HG03520 (cell line): ENCODE data around the gene NNT.
"Not testable (repeated sequence)": the region's sequence is repeated elsewhere in the genome, so short reads cannot be mapped to it uniquely, and the experiment has no call there.

ENCODE experiments used
- ATAC-seq: cut with Tn5 transposase; IDR thresholded peaks from one replicate; pipeline ENCODE4 v1.9.1; 2021; ENCODE audit warnings: mild to moderate bottlenecking, moderate library complexity; ENCODE audit not compliant: unreplicated experiment

Gene NNT

GRCh38 chr5:43582082-43583005 is 20.6 kb upstream of the NNT start:
- ATAC-seq: no peak

GRCh38 chr5:43583724-43584123 is 19.3 kb upstream of the NNT start:
- ATAC-seq: no peak

GRCh38 chr5:43584166-43584699 is 18.7 kb upstream of the NNT start:
- ATAC-seq: no peak

DNA sequence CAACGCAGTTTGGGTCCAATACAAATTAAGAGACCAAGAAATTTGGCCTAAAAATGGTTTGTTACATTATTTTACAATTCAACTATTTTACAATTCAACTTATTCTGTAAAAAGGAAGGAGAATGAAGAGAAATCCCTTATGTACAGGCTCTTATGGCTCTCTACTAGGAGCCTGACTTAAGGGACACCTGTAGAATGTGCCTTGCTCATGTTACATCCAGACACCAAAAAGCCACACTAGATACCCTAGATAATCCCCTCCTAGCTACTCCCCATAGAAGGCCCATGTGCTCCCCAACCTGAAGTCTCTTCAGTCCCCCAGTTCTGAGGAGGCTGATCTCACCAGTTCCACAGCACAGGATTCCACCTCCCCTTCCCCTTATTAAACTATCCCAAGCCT is 14.1 kb upstream of the NNT start:
- ATAC-seq: no peak

DNA sequence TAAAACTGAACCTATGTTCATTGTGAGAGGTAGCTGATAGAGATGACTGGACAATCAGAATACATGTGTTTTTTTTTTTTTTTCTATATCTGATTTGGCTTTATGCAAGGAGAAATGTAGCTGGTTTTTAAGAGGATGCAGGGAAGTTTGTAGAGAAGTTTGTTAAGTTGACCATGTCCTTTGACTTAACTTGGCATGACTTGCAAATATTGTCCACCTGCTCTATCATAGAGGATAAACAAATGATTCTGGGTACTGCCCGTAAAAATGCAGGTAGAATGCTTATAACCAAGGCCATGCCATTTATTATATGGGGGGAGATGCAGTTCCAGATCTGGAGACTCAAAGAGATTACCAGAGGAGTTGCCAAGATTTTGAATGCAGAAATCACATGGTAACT is 13.7 kb upstream of the NNT start:
- no peak for ATAC-seq

GRCh38 chr5:43590700-43591099 is 12.3 kb upstream of the NNT start:
- no peak for ATAC-seq

DNA sequence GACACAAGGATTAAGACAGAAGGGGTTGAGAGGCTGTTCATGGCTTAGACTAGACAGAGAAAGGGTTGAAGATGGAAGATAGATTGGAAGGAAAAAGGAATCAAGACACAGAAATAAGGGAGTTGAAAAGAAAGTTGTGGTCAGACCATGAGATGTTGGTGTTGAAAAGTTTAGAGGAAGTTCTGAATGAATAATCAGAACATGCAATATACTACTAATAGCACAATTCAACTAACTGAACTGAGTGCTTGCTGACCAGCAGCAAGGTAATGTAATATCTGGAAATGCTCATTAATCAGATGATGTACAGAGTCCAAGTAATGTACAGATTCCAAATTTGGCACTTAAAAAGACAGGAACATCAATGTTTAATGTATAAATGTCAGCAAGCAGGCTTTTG is 10.6 kb upstream of the NNT start:
- no peak for ATAC-seq

DNA sequence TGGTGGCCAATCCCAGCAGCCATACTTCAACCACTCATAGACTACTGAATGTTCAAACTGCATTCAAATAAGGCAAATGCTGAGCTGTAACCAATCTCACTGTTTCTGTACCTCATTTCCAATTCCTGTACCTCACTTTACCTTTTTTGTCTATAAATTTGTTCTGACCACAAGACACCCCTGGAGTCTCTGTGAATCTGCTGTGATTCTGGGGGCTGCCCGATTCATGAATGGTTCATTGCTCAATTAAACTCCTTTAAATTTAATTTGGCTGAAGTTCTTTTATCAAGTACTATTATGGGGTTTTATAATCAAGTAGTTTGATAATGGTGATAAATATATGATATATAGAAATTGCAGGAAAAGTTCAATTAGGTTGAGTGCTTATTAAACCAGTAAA is 4.1 kb upstream of the NNT start:
- ATAC-seq: not testable (repeated sequence)

GRCh38 chr5:43601454-43602260 is 1.3 kb upstream of the NNT start:
- ATAC-seq: peak; percentile 38

GRCh38 chr5:43603344-43604217 is 601 bp downstream of the NNT start:
- ATAC-seq: peak; percentile 29

DNA sequence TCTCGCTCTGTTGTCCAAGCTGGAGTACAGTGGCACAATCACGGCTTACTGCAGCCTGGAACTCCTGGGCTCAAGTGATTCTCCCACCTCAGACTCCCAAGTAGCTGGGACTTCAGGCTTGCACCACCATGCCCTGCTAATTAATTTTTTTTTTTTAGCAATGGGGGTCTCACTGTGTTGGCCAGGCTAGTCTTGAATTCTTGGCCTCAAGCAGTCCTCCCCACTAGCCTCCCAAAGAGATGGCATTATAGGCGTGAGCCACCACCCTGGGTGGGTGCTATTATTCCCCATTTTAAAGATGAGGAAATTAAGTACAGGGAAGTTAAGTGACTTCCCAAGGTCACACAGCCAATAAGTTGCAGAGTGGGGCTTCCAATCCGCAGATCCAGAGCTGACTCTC is 1.7 kb downstream of the NNT start:
- ATAC-seq: no peak

GRCh38 chr5:43606351-43606750 is 3.4 kb downstream of the NNT start:
- ATAC-seq: no peak

- ATAC-seq: no peak
Measured at GRCh38 chr5:43608406-43608805, 5.4 kb downstream of the NNT start.

DNA sequence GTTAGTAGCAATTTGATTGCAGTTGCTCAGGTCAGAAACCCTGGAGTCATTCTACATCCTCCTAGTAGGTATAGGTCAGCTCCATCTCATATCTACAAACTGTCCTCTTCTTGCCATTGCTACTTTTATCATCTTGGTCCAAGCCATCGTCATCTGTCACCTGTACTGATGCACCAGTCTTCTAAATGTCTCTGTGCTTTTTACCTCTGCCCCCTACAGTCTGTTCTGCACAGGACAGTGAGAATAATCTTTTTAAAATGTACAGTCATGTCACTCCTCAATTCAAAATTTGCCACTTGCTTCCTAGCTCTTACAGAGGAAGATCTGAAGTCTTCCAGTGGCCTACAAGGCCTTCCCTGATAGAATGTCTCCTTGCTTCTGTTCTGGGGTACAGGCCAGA is 6.8 kb downstream of the NNT start:
- ATAC-seq: peak; percentile 82

DNA sequence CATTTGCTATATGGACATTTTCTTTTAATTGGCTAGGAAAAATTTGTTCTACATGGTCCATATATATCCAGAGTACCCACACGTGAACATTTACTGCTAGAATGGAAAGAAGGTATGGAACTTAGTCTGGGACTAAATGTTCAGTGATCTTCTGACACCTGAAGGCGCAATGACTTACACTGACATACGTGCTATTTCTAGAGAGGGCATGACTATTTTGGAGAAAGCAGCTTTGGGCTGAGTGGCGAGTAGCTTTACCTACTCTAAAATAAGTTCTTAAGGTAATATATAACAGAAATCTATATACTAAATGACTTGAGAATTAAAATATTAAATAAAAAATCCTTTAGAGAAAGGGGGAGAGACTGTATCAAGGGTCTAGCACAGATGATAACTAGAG is 10.4 kb downstream of the NNT start:
- no peak for ATAC-seq

- ATAC-seq: no peak
Measured at GRCh38 chr5:43615445-43616184, 12.6 kb downstream of the NNT start.

DNA sequence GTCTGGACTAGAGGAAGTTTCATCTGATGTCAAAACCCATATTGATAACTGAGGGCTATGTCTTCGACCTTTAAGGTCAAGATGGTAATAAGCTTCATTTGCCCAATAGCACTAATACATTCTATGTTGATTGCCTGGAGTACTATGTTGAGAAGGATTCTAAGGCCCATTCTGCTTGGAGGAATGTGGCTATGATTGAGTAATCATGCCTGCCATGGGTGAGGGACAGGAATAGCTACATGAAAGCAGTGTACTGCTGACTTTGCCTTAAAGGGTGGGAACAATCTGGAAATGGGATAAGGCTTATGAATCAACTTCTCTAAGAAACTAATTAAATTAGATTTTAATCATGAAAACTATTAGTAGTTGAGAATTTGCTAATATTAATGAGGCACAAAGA is 13.6 kb downstream of the NNT start:
- ATAC-seq: no peak

DNA sequence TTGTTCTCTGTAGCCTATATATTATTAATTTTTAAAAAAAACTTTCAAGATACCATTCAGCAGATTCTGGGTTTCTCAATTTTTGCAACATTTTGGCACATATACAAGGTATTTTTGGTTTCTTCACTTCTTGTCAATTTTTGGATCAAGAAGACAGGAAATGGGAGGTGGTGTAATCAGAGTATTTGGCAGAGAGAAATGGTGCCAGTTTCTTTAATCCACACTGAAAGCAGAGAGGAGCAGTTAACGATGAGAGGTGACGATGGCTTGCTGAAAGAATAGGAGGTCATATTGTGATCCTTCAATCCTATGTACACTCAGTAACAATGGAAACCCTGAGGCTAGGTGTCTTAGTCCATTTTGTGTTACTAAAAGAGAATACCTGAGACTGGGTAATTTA is 16.4 kb downstream of the NNT start:
- no peak for ATAC-seq

- ATAC-seq: no peak
Measured at GRCh38 chr5:43619911-43620310, 16.9 kb downstream of the NNT start.

DNA sequence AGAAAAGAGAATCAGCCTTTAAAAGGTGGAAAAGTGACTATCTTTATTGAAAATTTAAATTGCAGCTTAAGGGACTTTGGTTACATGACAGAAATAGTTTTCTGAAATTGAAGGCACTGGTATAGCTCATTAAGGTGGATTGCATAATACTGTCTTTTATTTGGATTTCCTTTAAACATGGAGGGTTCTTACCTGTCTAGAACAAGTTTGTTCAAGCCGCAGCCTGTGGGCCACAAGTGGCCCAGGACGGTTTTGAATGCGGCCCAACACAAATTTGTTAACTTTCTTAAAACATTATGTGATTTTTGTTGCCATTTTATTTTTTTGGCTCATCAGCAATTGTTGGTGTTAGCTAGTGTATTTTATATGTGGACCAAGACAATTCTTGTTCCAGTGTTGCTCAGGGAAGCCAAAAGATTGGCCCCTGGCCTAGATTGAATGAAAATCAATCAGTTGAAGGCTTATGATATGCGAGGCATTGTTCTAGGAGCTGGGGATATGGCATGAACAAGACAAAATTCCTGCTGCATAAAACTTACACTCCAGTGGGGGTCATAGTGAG is 18.0 kb downstream of the NNT start:
- no peak for ATAC-seq
